GM12891 (cell line): Measurements from ENCODE around the gene WDR1.

ENCODE experiments used
- POLR2A ChIP-seq: IDR thresholded peaks from 2 replicates; pipeline ENCODE4 v1.6.1; 2011; ENCODE audit warnings: low read depth, low read length, control low read depth
- POLR2AphosphoS5 ChIP-seq: IDR thresholded peaks from 2 replicates; pipeline ENCODE4 v1.6.1; 2011; ENCODE audit warnings: low read depth, low read length, control low read depth
- POU2F2 ChIP-seq: IDR thresholded peaks from 2 replicates; pipeline ENCODE4 v1.6.1; 2011; ENCODE audit warnings: low read depth, mild to moderate bottlenecking, control low read depth, low read length, moderate library complexity
- SPI1 ChIP-seq: IDR thresholded peaks from 2 replicates; pipeline ENCODE4 v1.6.1; 2011; ENCODE audit warnings: low read depth, low read length, control low read depth
- TAF1 ChIP-seq: IDR thresholded peaks from 2 replicates; pipeline ENCODE4 v1.6.1; 2011; ENCODE audit warnings: low read depth, low read length, control low read depth

- peak; percentile 61 for TF ChIP-seq POLR2A
- TF ChIP-seq SPI1 = no peak
- TF ChIP-seq POLR2AphosphoS5 = peak; percentile 69
- TF ChIP-seq TAF1 = no peak
- no peak for TF ChIP-seq POU2F2
These were observed 44.1 kb downstream of the WDR1 start for GRCh38 chr4:10072420-10073017.
